K562 (cell line): ENCODE results near the gene CNR2.

Source experiments
- JUND ChIP-seq, 2 experiments: IDR thresholded peaks; 2 replicates in 1 of 2; 3 replicates in 1 of 2; pipeline ENCODE4 v1.6.1; 2011; ENCODE audit warnings: borderline replicate concordance in 2 of 2, low read depth in 2 of 2, low read length in 2 of 2, improper control_type of control experiment in 1 of 2, missing biosample characterization in 1 of 2, missing genetic modification characterization in 1 of 2, missing genetic modification reagents in 1 of 2
- POLR3A ChIP-seq: IDR thresholded peaks from 2 replicates; pipeline ENCODE4 v1.6.1; 2011; ENCODE audit warnings: borderline replicate concordance, mild to moderate bottlenecking, moderate library complexity; ENCODE audit not compliant: insufficient read length, insufficient read depth; ENCODE audit errors: extremely low read depth
- ZBED1 ChIP-seq: IDR thresholded peaks from 2 replicates; pipeline ENCODE4 v1.6.1; 2014
- ZNF121 ChIP-seq: sonication (generic); formaldehyde crosslinking; conservative IDR thresholded peaks from 2 replicates; pipeline ENCODE4 v1.8.0; 2022; ENCODE audit warnings: missing genetic modification reagents
- TF ChIP-seq, protein P1 (sequence below), 2 experiments: fragments of 450-650 bp; IDR thresholded peaks; 2 replicates each; pipeline ENCODE4 v1.6.1; 2016; ENCODE audit warnings: mild to moderate bottlenecking in 2 of 2, borderline replicate concordance in 1 of 2, low read depth in 1 of 2, moderate library complexity in 1 of 2
- TF ChIP-seq, protein P2 (sequence below), 3 experiments: IDR thresholded peaks in 2 of 3; conservative IDR thresholded peaks in 1 of 3; 2 replicates each; pipeline ENCODE4 v1.5.1; 2011 to 2012; ENCODE audit warnings: low read length in 3 of 3, mild to moderate bottlenecking in 3 of 3, control low read depth in 2 of 3, improper control_type of control experiment in 1 of 3, inconsistent platforms in 1 of 3, low read depth in 1 of 3, mixed read lengths in 1 of 3, moderate library complexity in 1 of 3; ENCODE audit not compliant: insufficient read depth in 2 of 3

DNA sequence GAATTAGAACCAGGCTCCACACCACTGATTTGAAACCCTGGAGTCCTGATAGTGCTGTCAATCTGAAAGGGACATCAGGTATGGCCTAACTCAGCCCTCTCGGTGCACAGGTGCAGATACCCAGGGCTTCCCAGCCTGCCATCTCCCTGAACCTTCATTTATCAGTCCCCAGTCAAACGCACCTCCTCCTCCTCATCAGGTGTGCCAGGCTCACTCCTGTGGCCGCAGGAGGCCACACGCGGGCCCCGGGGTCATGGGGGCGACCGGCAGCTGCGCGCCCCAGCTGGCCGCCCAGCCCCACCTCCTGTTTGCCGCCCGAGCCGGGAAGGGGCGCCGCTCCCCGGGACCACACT is 45.6 kb downstream of the CNR2 start:
- no peak for TF ChIP-seq JUND (IDR thresholded peaks at IDR 0.05; ENCODE audit: borderline replicate concordance, low read depth, low read length)
- no peak for TF ChIP-seq JUND (tag; IDR thresholded peaks at IDR 0.05; ENCODE audit: borderline replicate concordance, low read depth, low read length)
- TF ChIP-seq, protein P1, sequence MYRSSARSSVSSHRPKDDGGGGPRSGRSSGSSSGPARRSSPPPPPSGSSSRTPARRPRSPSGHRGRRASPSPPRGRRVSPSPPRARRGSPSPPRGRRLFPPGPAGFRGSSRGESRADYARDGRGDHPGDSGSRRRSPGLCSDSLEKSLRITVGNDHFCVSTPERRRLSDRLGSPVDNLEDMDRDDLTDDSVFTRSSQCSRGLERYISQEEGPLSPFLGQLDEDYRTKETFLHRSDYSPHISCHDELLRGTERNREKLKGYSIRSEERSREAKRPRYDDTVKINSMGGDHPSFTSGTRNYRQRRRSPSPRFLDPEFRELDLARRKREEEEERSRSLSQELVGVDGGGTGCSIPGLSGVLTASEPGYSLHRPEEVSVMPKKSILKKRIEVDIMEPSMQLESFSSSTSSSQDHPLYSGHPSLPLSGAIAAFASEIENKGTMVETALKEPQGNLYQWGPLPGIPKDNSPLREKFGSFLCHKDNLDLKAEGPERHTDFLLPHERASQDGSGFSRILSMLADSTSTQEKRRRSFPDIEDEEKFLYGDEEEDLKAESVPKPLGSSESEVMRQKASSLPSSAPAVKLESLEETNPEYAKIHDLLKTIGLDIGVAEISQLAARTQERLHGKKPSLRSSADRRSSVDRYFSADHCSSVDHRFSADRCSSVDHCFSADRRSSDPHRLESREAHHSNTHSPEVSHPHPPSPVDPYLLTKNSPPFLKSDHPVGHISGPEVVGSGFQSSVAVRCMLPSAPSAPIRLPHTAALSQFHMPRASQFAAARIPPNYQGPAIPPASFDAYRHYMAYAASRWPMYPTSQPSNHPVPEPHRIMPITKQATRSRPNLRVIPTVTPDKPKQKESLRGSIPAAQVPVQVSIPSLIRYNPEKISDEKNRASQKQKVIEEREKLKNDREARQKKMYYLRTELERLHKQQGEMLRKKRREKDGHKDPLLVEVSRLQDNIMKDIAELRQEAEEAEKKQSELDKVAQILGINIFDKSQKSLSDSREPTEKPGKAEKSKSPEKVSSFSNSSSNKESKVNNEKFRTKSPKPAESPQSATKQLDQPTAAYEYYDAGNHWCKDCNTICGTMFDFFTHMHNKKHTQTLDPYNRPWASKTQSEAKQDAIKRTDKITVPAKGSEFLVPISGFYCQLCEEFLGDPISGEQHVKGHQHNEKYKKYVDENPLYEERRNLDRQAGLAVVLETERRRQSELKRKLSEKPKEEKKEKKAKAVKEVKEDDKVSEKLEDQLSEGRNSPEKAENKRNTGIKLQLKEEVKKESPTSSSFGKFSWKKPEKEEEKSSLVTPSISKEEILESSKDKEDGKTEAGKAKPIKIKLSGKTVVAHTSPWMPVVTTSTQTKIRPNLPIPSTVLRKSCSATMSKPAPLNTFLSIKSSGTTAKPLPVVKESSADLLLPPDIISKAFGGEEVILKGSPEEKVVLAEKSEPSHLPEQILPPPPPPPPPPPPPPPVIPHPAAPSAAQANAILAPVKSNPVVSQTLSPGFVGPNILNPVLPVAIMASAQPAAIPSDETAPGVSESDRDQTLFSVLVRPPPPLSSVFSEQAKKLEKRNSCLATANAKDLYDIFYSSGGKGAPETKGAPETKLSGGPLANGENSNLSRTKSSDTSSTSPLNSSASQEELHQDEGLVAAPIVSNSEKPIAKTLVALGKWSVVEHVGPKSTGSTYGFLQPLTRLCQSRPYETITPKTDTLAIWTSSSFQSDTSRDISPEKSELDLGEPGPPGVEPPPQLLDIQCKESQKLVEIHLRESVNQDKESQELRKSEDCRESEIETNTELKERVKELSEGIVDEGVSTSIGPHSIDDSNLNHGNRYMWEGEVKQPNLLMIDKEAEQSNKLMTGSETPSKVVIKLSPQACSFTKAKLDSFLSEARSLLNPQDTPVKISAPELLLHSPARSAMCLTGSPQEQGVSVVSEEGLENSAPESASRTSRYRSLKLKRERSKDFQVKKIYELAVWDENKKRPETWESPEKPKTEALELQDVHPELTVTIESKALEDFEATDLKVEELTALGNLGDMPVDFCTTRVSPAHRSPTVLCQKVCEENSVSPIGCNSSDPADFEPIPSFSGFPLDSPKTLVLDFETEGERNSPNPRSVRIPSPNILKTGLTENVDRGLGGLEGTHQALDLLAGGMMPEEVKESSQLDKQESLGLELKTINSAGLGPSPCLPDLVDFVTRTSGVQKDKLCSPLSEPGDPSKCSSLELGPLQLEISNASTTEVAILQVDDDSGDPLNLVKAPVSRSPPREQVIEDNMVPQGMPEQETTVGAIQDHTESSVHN (IDR thresholded peaks at IDR 0.05; ENCODE audit: borderline replicate concordance in 1 of 2, low read depth in 1 of 2), result no peak
- TF ChIP-seq, protein P2, sequence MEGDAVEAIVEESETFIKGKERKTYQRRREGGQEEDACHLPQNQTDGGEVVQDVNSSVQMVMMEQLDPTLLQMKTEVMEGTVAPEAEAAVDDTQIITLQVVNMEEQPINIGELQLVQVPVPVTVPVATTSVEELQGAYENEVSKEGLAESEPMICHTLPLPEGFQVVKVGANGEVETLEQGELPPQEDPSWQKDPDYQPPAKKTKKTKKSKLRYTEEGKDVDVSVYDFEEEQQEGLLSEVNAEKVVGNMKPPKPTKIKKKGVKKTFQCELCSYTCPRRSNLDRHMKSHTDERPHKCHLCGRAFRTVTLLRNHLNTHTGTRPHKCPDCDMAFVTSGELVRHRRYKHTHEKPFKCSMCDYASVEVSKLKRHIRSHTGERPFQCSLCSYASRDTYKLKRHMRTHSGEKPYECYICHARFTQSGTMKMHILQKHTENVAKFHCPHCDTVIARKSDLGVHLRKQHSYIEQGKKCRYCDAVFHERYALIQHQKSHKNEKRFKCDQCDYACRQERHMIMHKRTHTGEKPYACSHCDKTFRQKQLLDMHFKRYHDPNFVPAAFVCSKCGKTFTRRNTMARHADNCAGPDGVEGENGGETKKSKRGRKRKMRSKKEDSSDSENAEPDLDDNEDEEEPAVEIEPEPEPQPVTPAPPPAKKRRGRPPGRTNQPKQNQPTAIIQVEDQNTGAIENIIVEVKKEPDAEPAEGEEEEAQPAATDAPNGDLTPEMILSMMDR (IDR thresholded peaks at IDR 0.05 in 2 of 3, conservative IDR thresholded peaks at IDR 0.05 in 1 of 3; ENCODE audit: insufficient read depth in 2 of 3, low read depth in 1 of 3, low read length in 3 of 3), result no peak
- TF ChIP-seq ZBED1, result no peak
- no peak for TF ChIP-seq POLR3A
- TF ChIP-seq ZNF121 (CRISPR knock-in tag), result no peak
